ENCODE data around the gene COG5.

Gene COG5

DNA sequence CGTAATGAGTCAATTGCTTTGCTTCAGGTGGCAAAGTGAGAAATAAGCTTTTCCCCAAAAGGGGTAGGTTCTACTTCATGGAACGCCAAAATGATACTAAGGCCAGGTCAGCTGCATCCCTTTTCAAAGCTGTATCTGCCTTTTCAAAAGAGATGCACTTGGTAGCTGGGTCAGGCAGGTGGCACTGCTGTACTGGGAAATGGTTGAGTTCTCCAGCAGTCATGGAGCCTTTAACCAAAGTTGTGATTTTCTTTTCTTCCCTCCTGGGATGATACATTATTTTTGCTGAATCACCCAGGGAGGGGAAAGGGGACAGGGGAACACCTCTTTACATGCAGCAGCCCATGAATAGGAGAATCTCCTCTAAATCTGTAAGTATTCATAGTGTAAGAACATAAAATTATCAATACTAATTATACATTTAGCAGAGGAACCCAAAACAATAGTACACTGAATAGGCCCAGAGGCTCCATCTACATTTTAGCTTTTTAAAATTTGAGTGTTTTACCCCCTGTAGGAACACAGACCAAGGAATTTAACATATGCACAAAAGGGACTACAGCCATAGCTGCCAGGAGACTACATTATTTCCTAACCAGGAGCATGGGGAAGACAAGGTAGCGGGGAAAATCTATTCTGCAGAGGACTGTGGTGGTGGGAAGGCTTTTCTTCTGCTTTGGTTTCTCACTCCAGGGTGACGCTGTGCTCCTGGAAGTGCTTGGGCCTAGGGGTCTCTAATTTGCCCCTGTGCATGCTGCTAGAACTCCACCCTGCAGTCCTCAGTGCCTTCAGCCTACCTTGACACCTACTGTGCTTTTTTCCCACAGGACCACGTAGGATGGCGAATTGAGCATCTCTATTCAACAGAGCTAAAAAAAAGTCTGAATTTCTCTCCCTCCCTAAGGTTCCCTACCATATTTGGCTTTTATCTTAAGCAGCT lies 100.3 kb downstream of the COG5 start:
- Histone ChIP-seq H3K9ac (ENCODE audit: insufficient read length, low read depth) (no peak overlapping the region), H3K4me3 (ENCODE audit: insufficient read length, low read depth) (no peak overlapping the region), H3K4me1 (ENCODE audit: insufficient read depth, insufficient read length) (no peaks in the 10 kb centered on the region), H3K9me3 (ENCODE audit: insufficient read depth, low read length) (no peaks in the 10 kb centered on the region), H3K36me3 (ENCODE audit: insufficient read depth, insufficient read length, low read length) (no peaks in the 10 kb centered on the region), H3K27me3 (ENCODE audit: insufficient read depth, insufficient read length) (no peaks in the 10 kb centered on the region)
- DNase-seq (ENCODE audit: low read depth, low spot score) = peak; percentile 32
- TF ChIP-seq ZNF274 (IDR thresholded peaks at IDR 0.05; ENCODE audit: low read depth, low read length) (no peak), YY1 (IDR thresholded peaks at IDR 0.05; ENCODE audit: insufficient read depth, insufficient read length) (no peak), SUZ12 (IDR thresholded peaks at IDR 0.05; ENCODE audit: extremely low read depth, insufficient read depth, insufficient read length) (no peak)

DNA sequence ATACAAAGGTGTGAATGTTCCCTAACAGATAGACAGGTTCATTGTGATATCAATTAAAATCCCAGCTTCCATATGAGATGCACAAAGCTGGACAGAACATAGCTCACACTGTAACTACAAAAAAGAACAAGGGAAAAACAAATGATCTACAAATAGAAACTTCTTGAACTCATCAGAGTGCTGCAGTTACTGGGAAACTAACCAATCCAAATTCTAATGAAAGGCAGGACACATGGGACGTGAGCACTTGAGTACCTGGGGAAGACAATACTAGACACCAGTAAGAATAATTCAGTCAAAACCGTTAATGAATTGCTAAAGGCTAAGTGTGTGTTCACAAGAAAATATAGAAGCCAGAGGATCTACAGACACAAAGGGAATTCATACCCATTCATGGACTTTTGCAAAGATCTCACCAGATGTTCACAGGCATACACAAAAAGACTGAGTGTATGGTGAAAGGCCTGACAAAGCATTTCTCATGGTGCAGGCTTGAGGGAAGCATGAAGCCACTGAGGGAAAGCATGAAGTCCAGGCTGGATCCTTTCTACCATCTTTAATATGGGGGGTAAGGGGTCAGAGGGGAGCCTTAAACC lies 101.7 kb downstream of the COG5 start:
- Histone ChIP-seq H3K4me3 (ENCODE audit: insufficient read length, low read depth) (no peak overlapping the region), H3K9me3 (ENCODE audit: insufficient read depth, low read length) (no peaks in the 10 kb centered on the region)

DNA sequence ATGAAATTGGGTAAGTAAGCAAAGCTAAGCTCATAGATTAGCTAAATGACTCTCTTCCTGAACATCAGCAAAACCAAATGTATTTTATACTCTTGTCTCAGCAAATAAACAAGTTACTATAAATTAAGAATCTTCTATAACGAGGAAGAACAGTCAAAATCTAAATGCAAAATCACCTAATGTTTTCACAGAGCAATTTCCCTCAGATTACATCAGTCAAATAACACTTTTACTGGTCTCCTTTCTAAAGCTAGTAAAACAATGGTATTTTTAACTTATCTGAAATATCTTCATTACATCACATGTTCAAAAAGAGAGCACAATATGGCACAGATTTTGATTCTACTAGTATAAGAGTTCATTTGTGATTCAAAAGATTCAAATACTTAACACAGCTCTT lies 110.3 kb downstream of the COG5 start:
- Histone ChIP-seq H3K9me3 (ENCODE audit: insufficient read depth, low read length) (no peaks in the 10 kb centered on the region), H3K27me3 (ENCODE audit: insufficient read depth, insufficient read length) (no peaks in the 10 kb centered on the region), H3K9ac (ENCODE audit: insufficient read length, low read depth) (no peak overlapping the region), H3K4me3 (ENCODE audit: insufficient read length, low read depth) (no peak overlapping the region), H3K4me1 (ENCODE audit: insufficient read depth, insufficient read length) (no peaks in the 10 kb centered on the region), H3K36me3 (ENCODE audit: insufficient read depth, insufficient read length, low read length) (no peaks in the 10 kb centered on the region)
- DNase-seq (ENCODE audit: low read depth, low spot score) = no peak
- TF ChIP-seq ZNF274 (IDR thresholded peaks at IDR 0.05; ENCODE audit: low read depth, low read length) (no peak), SUZ12 (IDR thresholded peaks at IDR 0.05; ENCODE audit: extremely low read depth, insufficient read depth, insufficient read length) (no peak), YY1 (IDR thresholded peaks at IDR 0.05; ENCODE audit: insufficient read depth, insufficient read length) (no peak)

More for the DNA sequence above, 101.7 kb downstream of the COG5 start:
- DNase-seq (ENCODE audit: low read depth, low spot score) = no peak
- Histone ChIP-seq H3K27me3 (ENCODE audit: insufficient read depth, insufficient read length) (no peaks in the 10 kb centered on the region), H3K9ac (ENCODE audit: insufficient read length, low read depth) (no peak overlapping the region), H3K36me3 (ENCODE audit: insufficient read depth, insufficient read length, low read length) (no peaks in the 10 kb centered on the region), H3K4me1 (ENCODE audit: insufficient read depth, insufficient read length) (no peaks in the 10 kb centered on the region)
- TF ChIP-seq YY1 (IDR thresholded peaks at IDR 0.05; ENCODE audit: insufficient read depth, insufficient read length) (no peak), ZNF274 (IDR thresholded peaks at IDR 0.05; ENCODE audit: low read depth, low read length) (no peak), SUZ12 (IDR thresholded peaks at IDR 0.05; ENCODE audit: extremely low read depth, insufficient read depth, insufficient read length) (no peak)

DNA sequence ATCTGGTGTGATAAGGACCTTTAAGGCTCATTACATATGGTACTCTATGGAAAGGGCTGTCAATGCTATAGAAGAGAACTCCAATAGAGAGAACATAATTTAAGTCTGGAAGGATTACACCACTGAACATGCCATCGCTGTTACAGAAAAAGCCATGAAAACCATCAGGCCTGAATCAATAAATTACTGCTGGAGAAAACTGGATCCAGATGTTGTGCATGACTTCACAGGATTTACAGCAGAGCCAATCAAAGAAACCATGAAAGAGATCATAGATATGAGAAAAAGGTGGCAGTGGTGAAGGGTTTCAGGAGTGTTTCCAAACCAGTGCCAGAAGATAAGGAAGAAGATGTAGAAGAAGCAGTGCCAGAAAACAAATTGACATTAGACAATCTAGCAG lies 112.8 kb downstream of the COG5 start:
- Histone ChIP-seq H3K9ac (ENCODE audit: insufficient read length, low read depth) (no peak overlapping the region), H3K4me3 (ENCODE audit: insufficient read length, low read depth) (no peak overlapping the region), H3K4me1 (ENCODE audit: insufficient read depth, insufficient read length) (no peaks in the 10 kb centered on the region), H3K9me3 (ENCODE audit: insufficient read depth, low read length) (no peaks in the 10 kb centered on the region), H3K36me3 (ENCODE audit: insufficient read depth, insufficient read length, low read length) (no peaks in the 10 kb centered on the region), H3K27me3 (ENCODE audit: insufficient read depth, insufficient read length) (no peaks in the 10 kb centered on the region)
- DNase-seq (ENCODE audit: low read depth, low spot score) = no peak
- TF ChIP-seq YY1 (IDR thresholded peaks at IDR 0.05; ENCODE audit: insufficient read depth, insufficient read length) (no peak), SUZ12 (IDR thresholded peaks at IDR 0.05; ENCODE audit: extremely low read depth, insufficient read depth, insufficient read length) (no peak), ZNF274 (IDR thresholded peaks at IDR 0.05; ENCODE audit: low read depth, low read length) (no peak)

DNA sequence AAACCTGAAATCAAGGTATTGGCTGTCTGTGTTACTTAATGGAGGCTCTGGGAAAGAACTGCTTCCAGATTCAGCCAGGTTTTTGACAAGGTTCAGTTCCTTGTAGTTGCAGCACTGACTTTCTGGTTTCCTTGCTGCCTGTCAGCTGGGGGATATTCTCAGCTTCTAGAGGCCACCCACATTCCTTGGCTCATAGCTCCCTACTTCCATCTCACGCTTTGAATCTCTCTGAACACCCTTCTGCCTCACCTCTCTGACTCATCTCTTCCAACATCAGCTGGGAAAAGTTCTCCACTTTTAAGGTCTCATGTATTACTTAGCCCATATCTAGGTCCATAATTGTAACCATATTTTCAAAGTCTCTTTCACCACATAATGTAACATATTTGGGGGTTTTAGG lies 116.7 kb downstream of the COG5 start:
- Histone ChIP-seq H3K4me1 (ENCODE audit: insufficient read depth, insufficient read length) (no peaks in the 10 kb centered on the region), H3K9ac (ENCODE audit: insufficient read length, low read depth) (no peak overlapping the region), H3K9me3 (ENCODE audit: insufficient read depth, low read length) (no peaks in the 10 kb centered on the region), H3K4me3 (ENCODE audit: insufficient read length, low read depth) (no peak overlapping the region), H3K27me3 (ENCODE audit: insufficient read depth, insufficient read length) (no peaks in the 10 kb centered on the region), H3K36me3 (ENCODE audit: insufficient read depth, insufficient read length, low read length) (no peaks in the 10 kb centered on the region)
- TF ChIP-seq YY1 (IDR thresholded peaks at IDR 0.05; ENCODE audit: insufficient read depth, insufficient read length) (no peak), SUZ12 (IDR thresholded peaks at IDR 0.05; ENCODE audit: extremely low read depth, insufficient read depth, insufficient read length) (no peak), ZNF274 (IDR thresholded peaks at IDR 0.05; ENCODE audit: low read depth, low read length) (no peak)
- DNase-seq (ENCODE audit: low read depth, low spot score) = no peak

DNA sequence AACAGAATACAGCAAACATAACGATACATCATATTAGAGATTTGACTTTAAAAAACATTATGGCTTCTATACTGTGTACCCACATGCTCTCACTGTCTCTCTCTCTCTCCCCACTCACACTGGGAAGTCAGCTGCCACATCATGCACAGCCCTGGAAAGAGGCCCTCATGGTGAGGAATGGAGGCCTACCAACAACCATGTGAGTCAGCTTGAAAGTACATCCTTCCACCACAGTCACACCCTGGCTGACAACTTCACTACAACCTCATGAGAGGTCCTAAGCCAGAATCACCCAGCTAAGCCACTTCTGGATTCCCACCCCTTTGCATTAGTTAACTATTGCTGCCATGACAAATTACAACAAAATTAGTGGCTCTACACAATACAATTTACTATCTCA lies 117.2 kb downstream of the COG5 start:
- Histone ChIP-seq H3K9me3 (ENCODE audit: insufficient read depth, low read length) (no peaks in the 10 kb centered on the region), H3K4me1 (ENCODE audit: insufficient read depth, insufficient read length) (no peaks in the 10 kb centered on the region), H3K9ac (ENCODE audit: insufficient read length, low read depth) (no peak overlapping the region), H3K36me3 (ENCODE audit: insufficient read depth, insufficient read length, low read length) (no peaks in the 10 kb centered on the region), H3K4me3 (ENCODE audit: insufficient read length, low read depth) (no peak overlapping the region), H3K27me3 (ENCODE audit: insufficient read depth, insufficient read length) (no peaks in the 10 kb centered on the region)
- no peak for DNase-seq (ENCODE audit: low read depth, low spot score)
- no peak for TF ChIP-seq ZNF274 (IDR thresholded peaks at IDR 0.05; ENCODE audit: low read depth, low read length)
- no peak for TF ChIP-seq SUZ12 (IDR thresholded peaks at IDR 0.05; ENCODE audit: extremely low read depth, insufficient read depth, insufficient read length)
- no peak for TF ChIP-seq YY1 (IDR thresholded peaks at IDR 0.05; ENCODE audit: insufficient read depth, insufficient read length)

DNA sequence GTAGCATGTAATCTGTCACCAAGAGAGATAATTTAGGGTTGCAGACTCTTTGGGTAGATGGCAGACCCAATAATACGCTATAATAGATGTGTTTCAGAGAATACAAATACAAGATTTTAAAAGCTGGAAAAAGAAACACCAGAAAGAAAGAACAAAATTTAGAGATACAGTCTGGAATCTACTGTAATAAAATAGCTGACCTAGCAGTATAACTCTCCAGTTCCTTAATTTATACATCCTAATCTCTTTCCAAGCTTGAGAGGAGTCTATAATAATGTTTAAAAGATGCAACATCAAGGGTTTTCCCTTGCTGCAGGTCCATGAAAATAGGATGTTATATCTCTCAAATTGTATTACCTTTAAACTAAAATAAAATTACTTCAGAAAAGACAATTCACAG lies 121.0 kb downstream of the COG5 start:
- H3K4me1 ChIP-seq (ENCODE audit: insufficient read depth, insufficient read length) = no peaks in the 10 kb centered on the region
- no peak for TF ChIP-seq YY1 (IDR thresholded peaks at IDR 0.05; ENCODE audit: insufficient read depth, insufficient read length)
- TF ChIP-seq SUZ12 (IDR thresholded peaks at IDR 0.05; ENCODE audit: extremely low read depth, insufficient read depth, insufficient read length) = no peak
- TF ChIP-seq ZNF274 (IDR thresholded peaks at IDR 0.05; ENCODE audit: low read depth, low read length) = no peak
- no peaks in the 10 kb centered on the region for H3K27me3 ChIP-seq (ENCODE audit: insufficient read depth, insufficient read length)
- no peaks in the 10 kb centered on the region for H3K36me3 ChIP-seq (ENCODE audit: insufficient read depth, insufficient read length, low read length)
- no peak for DNase-seq (ENCODE audit: low read depth, low spot score)
- H3K9ac ChIP-seq (ENCODE audit: insufficient read length, low read depth) = no peak overlapping the region
- no peak overlapping the region for H3K4me3 ChIP-seq (ENCODE audit: insufficient read length, low read depth)
- H3K9me3 ChIP-seq (ENCODE audit: insufficient read depth, low read length) = no peaks in the 10 kb centered on the region

Data from NT2/D1 (cell line).